Natural killer cell (primary cell): ENCODE data around the gene BCR. TPM values are rescaled to one million over a fixed set of nuclear protein-coding genes. Genes with fewer than 3 reads are reported as not detected.

Experiments
- ATAC-seq, 3 donors: fragments of 150-1000 bp in 2 of 3; fragments of 200-7000 bp in 1 of 3; cut with Tn5 transposase; 1 replicate in 1 of 3; 2 replicates in 2 of 3; pipeline ENCODE4 v1.10.0; 2021; ENCODE audit warnings: mild to moderate bottlenecking in 2 of 3, moderate library complexity in 2 of 3
- DNase-seq, 2 donors: peaks; one replicate each; pipeline versions ENCODE4 v3.0.0 to v3.0.0-alpha.2; 2013 to 2021; ENCODE audit warnings: mixed read lengths in 1 of 2
- H3K27ac ChIP-seq: one replicate; pipeline ENCODE4 v1.5.1; 2013; ENCODE audit warnings: mild to moderate bottlenecking, low read length
- H3K27me3 ChIP-seq: one replicate; pipeline ENCODE4 v1.6.1; 2013; ENCODE audit warnings: low read length; ENCODE audit not compliant: control insufficient read depth, insufficient read depth
- H3K36me3 ChIP-seq: one replicate; pipeline ENCODE4 v1.6.1; 2013; ENCODE audit warnings: low read length; ENCODE audit not compliant: control insufficient read depth, insufficient read depth
- H3K4me1 ChIP-seq: one replicate; pipeline ENCODE4 v1.6.1; 2013; ENCODE audit warnings: low read length; ENCODE audit not compliant: control insufficient read depth, insufficient read depth
- H3K4me3 ChIP-seq: one replicate; pipeline ENCODE4 v1.5.1; 2013; ENCODE audit warnings: low read length
- H3K9me3 ChIP-seq: one replicate; pipeline ENCODE4 v1.6.1; 2013; ENCODE audit warnings: low read length; ENCODE audit not compliant: control insufficient read depth, insufficient read depth
- H3K27ac Mint-ChIP-seq, 2 donors: one replicate each; pipeline ENCODE4 v1.8.0; 2022; ENCODE audit warnings: mild to moderate bottlenecking in 2 of 2, mixed read lengths in 2 of 2, moderate library complexity in 1 of 2
- H3K27me3 Mint-ChIP-seq, 2 donors: one replicate each; pipeline ENCODE4 v1.8.0; 2022; ENCODE audit warnings: low read depth in 2 of 2, mixed read lengths in 2 of 2
- H3K36me3 Mint-ChIP-seq: one replicate; pipeline ENCODE4 v1.8.0; 2022; ENCODE audit warnings: mixed read lengths
- H3K4me1 Mint-ChIP-seq, 2 donors: one replicate each; pipeline ENCODE4 v1.8.0; 2022; ENCODE audit warnings: mixed read lengths in 2 of 2
- H3K4me3 Mint-ChIP-seq: one replicate; pipeline ENCODE4 v1.8.0; 2022; ENCODE audit warnings: mild to moderate bottlenecking, moderate library complexity, mixed read lengths
- H3K9me3 Mint-ChIP-seq, 2 donors: one replicate each; pipeline ENCODE4 v1.8.0; 2022; ENCODE audit warnings: mixed read lengths in 2 of 2
- WGBS: methylation state at CpG from one replicate; pipeline ENCODE4 v1.1.7; 2013; ENCODE audit warnings: missing lambda C conversion rate; ENCODE audit not compliant: insufficient coverage; 5-methylcytosine and 5-hydroxymethylcytosine counted together
- intact Hi-C: fragments of 100-400 bp; cut with micrococcal nuclease; formaldehyde crosslinking; loops from one replicate; pipeline ENCODE4 v1.14.2; 2022
- total RNA-seq, 4 donors: library from RNA; stranded (reverse); fragments of 120-200 nt in 1 of 4; gene quantifications; one replicate each; pipeline versions ENCODE4 v1.2.3 to v1.2.4, GENCODE V29; 2013 to 2022
- TF ChIP-seq, protein P1 (sequence below): fragments of 200-600 bp; IDR thresholded peaks from one replicate; pipeline ENCODE4 v1.8.0; 2022; ENCODE audit warnings: antibody characterized with exemption

BCR gene
- total RNA-seq, 3 donors from 2014 or later (not counting 1 experiment from before 2014, with no cell fraction given), result 166 to 186 (median 167) TPM

DNA sequence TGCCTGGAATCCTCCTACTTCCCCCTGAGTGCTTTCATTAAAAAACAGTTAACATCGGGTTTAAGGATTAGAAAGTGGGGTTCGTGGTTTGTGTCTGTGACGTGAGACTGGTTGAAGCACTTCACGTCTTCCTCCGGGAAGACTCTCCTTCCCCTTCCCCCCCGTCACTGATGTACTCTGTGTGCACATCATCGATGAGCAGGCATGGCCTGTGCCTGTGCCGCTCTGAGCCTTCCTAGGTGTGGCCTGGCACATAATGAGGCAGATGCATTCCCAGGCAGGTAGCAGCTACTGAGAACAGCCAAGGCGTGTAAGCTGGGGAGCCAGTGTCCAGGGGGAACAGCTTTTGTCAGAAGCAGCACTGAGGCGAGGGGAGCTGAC, 93.8 kb downstream of the BCR start:
- TF ChIP-seq, protein P1, sequence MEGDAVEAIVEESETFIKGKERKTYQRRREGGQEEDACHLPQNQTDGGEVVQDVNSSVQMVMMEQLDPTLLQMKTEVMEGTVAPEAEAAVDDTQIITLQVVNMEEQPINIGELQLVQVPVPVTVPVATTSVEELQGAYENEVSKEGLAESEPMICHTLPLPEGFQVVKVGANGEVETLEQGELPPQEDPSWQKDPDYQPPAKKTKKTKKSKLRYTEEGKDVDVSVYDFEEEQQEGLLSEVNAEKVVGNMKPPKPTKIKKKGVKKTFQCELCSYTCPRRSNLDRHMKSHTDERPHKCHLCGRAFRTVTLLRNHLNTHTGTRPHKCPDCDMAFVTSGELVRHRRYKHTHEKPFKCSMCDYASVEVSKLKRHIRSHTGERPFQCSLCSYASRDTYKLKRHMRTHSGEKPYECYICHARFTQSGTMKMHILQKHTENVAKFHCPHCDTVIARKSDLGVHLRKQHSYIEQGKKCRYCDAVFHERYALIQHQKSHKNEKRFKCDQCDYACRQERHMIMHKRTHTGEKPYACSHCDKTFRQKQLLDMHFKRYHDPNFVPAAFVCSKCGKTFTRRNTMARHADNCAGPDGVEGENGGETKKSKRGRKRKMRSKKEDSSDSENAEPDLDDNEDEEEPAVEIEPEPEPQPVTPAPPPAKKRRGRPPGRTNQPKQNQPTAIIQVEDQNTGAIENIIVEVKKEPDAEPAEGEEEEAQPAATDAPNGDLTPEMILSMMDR, result no peak
- 82% methylated on average over 10 of the region's 10 CpGs for WGBS
- Histone ChIP-seq H3K4me3 (no peak overlapping the region), H3K27ac (no peak overlapping the region), H3K9me3 (no peaks in the 10 kb centered on the region), H3K4me1 (peaks cover 29% of the 10 kb centered on the region), H3K36me3 (peaks cover 42% of the 10 kb centered on the region), H3K27me3 (no peaks in the 10 kb centered on the region)
- Mint-ChIP-seq H3K27me3 (no peaks in the 10 kb centered on the region), H3K36me3 (no peaks in the 10 kb centered on the region), H3K9me3 (no peaks in the 10 kb centered on the region), H3K4me3 (no peak overlapping the region), H3K27ac (peak overlapping the region; percentile 13 to 38), H3K4me1 (peaks cover 20 to 37% of the 10 kb centered on the region in 2 donors)
- intact Hi-C loops, result no loop called here
- no peak for ATAC-seq
- DNase-seq, result no peak

GRCh38 chr22:23274891-23275694, 94.8 kb downstream of the BCR start:
- Mint-ChIP-seq H3K27ac (peak overlapping the region in 1 of 2 donors; percentile 82), H3K27me3 (no peaks in the 10 kb centered on the region), H3K4me1 (peaks cover 22 to 37% of the 10 kb centered on the region in 2 donors), H3K4me3 (no peak overlapping the region), H3K9me3 (no peaks in the 10 kb centered on the region), H3K36me3 (no peaks in the 10 kb centered on the region)
- Histone ChIP-seq H3K4me3 (no peak overlapping the region), H3K27me3 (no peaks in the 10 kb centered on the region), H3K36me3 (peaks cover 42% of the 10 kb centered on the region), H3K9me3 (no peaks in the 10 kb centered on the region), H3K27ac (no peak overlapping the region), H3K4me1 (peaks cover 32% of the 10 kb centered on the region)
- 96% methylated on average over 15 of the region's 15 CpGs for WGBS
- intact Hi-C loops, result loop anchor here (5.0 kb wide), 1 partner anchor 58 kb away; no protein-coding TSS in a partner anchor
- TF ChIP-seq, protein P1, result no peak
- DNase-seq (no peak), ATAC-seq (no peak)

- intact Hi-C loops, result loop anchor here (5.0 kb wide), 1 partner anchor 58 kb away; no protein-coding TSS in a partner anchor
- peaks cover 43% of the 10 kb centered on the region for H3K36me3 ChIP-seq
- H3K9me3 ChIP-seq, result no peaks in the 10 kb centered on the region
- Mint-ChIP-seq H3K9me3 (no peaks in the 10 kb centered on the region), H3K36me3 (no peaks in the 10 kb centered on the region), H3K4me3 (no peak overlapping the region), H3K27ac (peak overlapping the region; percentile 82 to 87), H3K27me3 (no peaks in the 10 kb centered on the region), H3K4me1 (peaks cover 29 to 44% of the 10 kb centered on the region in 2 donors)
- WGBS, result 92% methylated on average over 14 of the region's 14 CpGs
- no peaks in the 10 kb centered on the region for H3K27me3 ChIP-seq
- TF ChIP-seq, protein P1, result no peak
- H3K4me1 ChIP-seq, result peaks cover 37% of the 10 kb centered on the region
- ATAC-seq (no peak), DNase-seq (no peak)
- H3K27ac ChIP-seq, result no peak overlapping the region
- H3K4me3 ChIP-seq, result no peak overlapping the region
Measured at GRCh38 chr22:23275751-23276150, 95.4 kb downstream of the BCR start.
